Kasumi-1 (cell line): ENCODE results near the gene TOR3A.
"Not testable (repeated sequence)": the region's sequence is repeated elsewhere in the genome, so short reads cannot be mapped to it uniquely, and the experiment has no call there.

Experiments used
- DNase-seq, 2 experiments: peaks; one replicate each; lab custom pipeline; 2025; lab: John Stamatoyannopoulos, UW

TOR3A gene

GRCh38 chr1:179107706-179108629, 26.1 kb downstream of the TOR3A start:
- no peak for DNase-seq

GRCh38 chr1:179108644-179109043, 26.8 kb downstream of the TOR3A start:
- no peak for DNase-seq

- no peak for DNase-seq
These were observed 33.3 kb downstream of the TOR3A start for GRCh38 chr1:179115181-179115580.

GRCh38 chr1:179119513-179119912, 37.6 kb downstream of the TOR3A start:
- DNase-seq: no peak

GRCh38 chr1:179120736-179121135, 38.9 kb downstream of the TOR3A start:
- DNase-seq: no peak

- DNase-seq: peak; percentile 61 to 73
These were observed 39.5 kb downstream of the TOR3A start for GRCh38 chr1:179121159-179121938.

- no peak for DNase-seq
These were observed 43.0 kb downstream of the TOR3A start for GRCh38 chr1:179124873-179125272.

GRCh38 chr1:179126338-179127060, 44.6 kb downstream of the TOR3A start:
- no peak for DNase-seq

- DNase-seq: no peak
These were observed 45.5 kb downstream of the TOR3A start for GRCh38 chr1:179127163-179127895.

- no peak for DNase-seq
These were observed 46.6 kb downstream of the TOR3A start for GRCh38 chr1:179128520-179128919.

- peak; percentile 43 to 59 for DNase-seq
These were observed 48.0 kb downstream of the TOR3A start for GRCh38 chr1:179129702-179130473.

GRCh38 chr1:179135168-179135567, 53.3 kb downstream of the TOR3A start:
- not testable (repeated sequence) for DNase-seq

- DNase-seq: not testable (repeated sequence)
These were observed 53.8 kb downstream of the TOR3A start for GRCh38 chr1:179135707-179136106.

- DNase-seq: no peak
These were observed 55.9 kb downstream of the TOR3A start for GRCh38 chr1:179137617-179138255.

GRCh38 chr1:179138755-179139154, 56.9 kb downstream of the TOR3A start:
- not testable (repeated sequence) for DNase-seq

GRCh38 chr1:179141592-179142251, 59.9 kb downstream of the TOR3A start:
- DNase-seq: peak; percentile 18 to 36

GRCh38 chr1:179142889-179143299, 61.0 kb downstream of the TOR3A start:
- peak; percentile 62 to 67 for DNase-seq

GRCh38 chr1:179143322-179143721, 61.5 kb downstream of the TOR3A start:
- peak; percentile 5 to 12 for DNase-seq

- no peak for DNase-seq
These were observed 62.8 kb downstream of the TOR3A start for GRCh38 chr1:179144626-179145025.

GRCh38 chr1:179145521-179145920, 63.7 kb downstream of the TOR3A start:
- DNase-seq: no peak
